K562 (cell line): Measurements from ENCODE around the gene C6orf47. TPM values are rescaled to one million over a fixed set of nuclear protein-coding genes. Genes with fewer than 3 reads are reported as not detected.

Source experiments
- AFF4 ChIP-seq: sonication (generic); formaldehyde crosslinking; IDR thresholded peaks from 2 replicates; pipeline ENCODE4 v1.8.0; 2023; ENCODE audit warnings: mild to moderate bottlenecking, missing genetic modification reagents
- BCL6 ChIP-seq: fragments of 250-450 bp; sonication (Bioruptor Pico); IDR thresholded peaks from 2 replicates; pipeline ENCODE4 v1.4.0; 2020
- ELF4 ChIP-seq: fragments of 450-650 bp; formaldehyde crosslinking; IDR thresholded peaks from 2 replicates; pipeline ENCODE4 v1.4.0; 2022; ENCODE audit warnings: missing genetic modification characterization
- FOXM1 ChIP-seq, 2 experiments: fragments of 450-650 bp in 1 of 2; sonication (generic) in 1 of 2; formaldehyde crosslinking in 1 of 2; IDR thresholded peaks; 2 replicates each; pipeline versions ENCODE4 v1.6.1 to v1.9.0; 2017 to 2022; ENCODE audit warnings: low read depth in 2 of 2, mild to moderate bottlenecking in 2 of 2, missing genetic modification reagents in 1 of 2, moderate library complexity in 1 of 2
- GATAD2B ChIP-seq: fragments of 450-650 bp; IDR thresholded peaks from 2 replicates; pipeline ENCODE4 v1.6.1; 2017; ENCODE audit warnings: mild to moderate bottlenecking, borderline replicate concordance
- GTF2E2 ChIP-seq: fragments of 200-800 bp; sonication (Bioruptor generic); IDR thresholded peaks from 2 replicates; pipeline ENCODE4 v1.6.1; 2016; ENCODE audit warnings: missing genetic modification characterization, missing compliant biosample characterization
- HDAC1 ChIP-seq, 2 experiments: fragments of 450-650 bp; IDR thresholded peaks; 2 replicates each; pipeline ENCODE4 v1.6.1; 2016 to 2017; ENCODE audit warnings: inconsistent platforms in 1 of 2, mild to moderate bottlenecking in 1 of 2, moderate library complexity in 1 of 2
- HDAC2 ChIP-seq: fragments of 450-650 bp; IDR thresholded peaks from 2 replicates; pipeline ENCODE4 v1.6.1; 2016; ENCODE audit warnings: mild to moderate bottlenecking
- HNRNPL ChIP-seq: fragments of 200-400 bp; formaldehyde crosslinking; IDR thresholded peaks from 2 replicates; pipeline ENCODE4 v1.6.1; 2017; ENCODE audit warnings: low read depth, mild to moderate bottlenecking, low read length
- KDM2B ChIP-seq: fragments of 250-450 bp; sonication (Bioruptor Pico); IDR thresholded peaks from 2 replicates; pipeline ENCODE4 v1.8.0; 2021; ENCODE audit warnings: mild to moderate bottlenecking, moderate library complexity
- MAFG ChIP-seq: fragments of 450-650 bp; conservative IDR thresholded peaks from 2 replicates; pipeline ENCODE4 v1.6.1; 2016; ENCODE audit warnings: missing genetic modification characterization, missing compliant biosample characterization
- MCM5 ChIP-seq: fragments of 450-650 bp; IDR thresholded peaks from 2 replicates; pipeline ENCODE4 v1.6.1; 2016; ENCODE audit warnings: low read depth
- NCOA6 ChIP-seq: fragments of 450-650 bp; IDR thresholded peaks from 2 replicates; pipeline ENCODE4 v1.6.1; 2017; ENCODE audit warnings: mild to moderate bottlenecking
- PTRF ChIP-seq: fragments of 450-650 bp; IDR thresholded peaks from 2 replicates; pipeline ENCODE4 v1.6.1; 2016; ENCODE audit warnings: mild to moderate bottlenecking, missing genetic modification characterization, missing compliant biosample characterization
- SMAD3 ChIP-seq: fragments of 450-650 bp; formaldehyde crosslinking; conservative IDR thresholded peaks from 2 replicates; pipeline ENCODE4 v1.4.0; 2020; ENCODE audit warnings: mild to moderate bottlenecking
- SOX6 ChIP-seq: fragments of 450-650 bp; IDR thresholded peaks from 2 replicates; pipeline ENCODE4 v1.6.1; 2014; ENCODE audit warnings: mild to moderate bottlenecking
- TRIM24 ChIP-seq, 2 experiments: fragments of 450-650 bp; IDR thresholded peaks; 2 replicates each; pipeline ENCODE4 v1.6.1; 2016
- XRCC4 ChIP-seq: IDR thresholded peaks from one replicate; pipeline ENCODE4 v1.6.1; 2011; ENCODE audit not compliant: insufficient read depth, insufficient read length; ENCODE audit errors: extremely low read depth
- YY1 ChIP-seq, 3 experiments: IDR thresholded peaks; 2 replicates each; pipeline ENCODE4 v1.6.1; 2011; ENCODE audit warnings: low read length in 2 of 3, mild to moderate bottlenecking in 2 of 3, moderate library complexity in 2 of 3, borderline replicate concordance in 1 of 3, control low read depth in 1 of 3, low read depth in 1 of 3; ENCODE audit not compliant: insufficient read depth in 3 of 3, insufficient replicate concordance in 2 of 3, control insufficient read depth in 1 of 3, insufficient read length in 1 of 3; ENCODE audit errors: extremely low read depth in 1 of 3
- ZNF232 ChIP-seq: sonication (generic); formaldehyde crosslinking; IDR thresholded peaks from 2 replicates; pipeline ENCODE4 v1.8.0; 2022; ENCODE audit warnings: mild to moderate bottlenecking, missing genetic modification reagents
- ZNF592 ChIP-seq: fragments of 450-650 bp; IDR thresholded peaks from 2 replicates; pipeline ENCODE4 v1.6.1; 2017; ENCODE audit warnings: antibody characterized with exemption, mild to moderate bottlenecking
- polyA plus RNA-seq, 8 experiments: library from polyadenylated mRNA; depleted of rRNA in 4 of 8; stranded (reverse) in 5 of 8; unstranded in 3 of 8; fragments of >200 nt; fragmentation: Nextera tagmentation in 2 of 8; fragmentation: Illumina TruSeq in 1 of 8; extraction: Ambion mirVana in 2 of 8; extraction: Trizol in 1 of 8; gene quantifications; 2 replicates each; pipeline versions ENCODE4 v1.2.1 to v1.2.3, GENCODE V29; 2011 to 2014; ENCODE audit warnings: inconsistent platforms in 1 of 8, missing spikeins in 1 of 8
- total RNA-seq, 7 experiments: library from RNA; depleted of rRNA in 6 of 7; stranded (reverse); fragments of >200 nt in 6 of 7; fragmentation: Illumina TruSeq in 2 of 7; extraction: Trizol in 2 of 7; gene quantifications; 2 replicates each; pipeline versions ENCODE4 v1.2.1 to v1.2.3, GENCODE V29; 2011 to 2021; ENCODE audit warnings: low replicate concordance in 1 of 7

C6orf47 gene
- total and polyA plus RNA-seq, 9 of the 15 experiments (the other 6 are each of a cell fraction or from before 2014, with no cell fraction given): 0.14 to 43.8 (median 27.0) TPM

- TF ChIP-seq KDM2B (CRISPR knock-in tag): no peak
- no peak for TF ChIP-seq XRCC4
- TF ChIP-seq PTRF (tag): no peak
- no peak for TF ChIP-seq BCL6
- no peak; the same call in 1 of the 2 replicates for TF ChIP-seq ZNF232 (CRISPR knock-in tag)
- TF ChIP-seq ELF4: peak; percentile 58; the same call in 1 of the 2 replicates
- TF ChIP-seq GATAD2B: no peak
- peak; percentile 80 for TF ChIP-seq SMAD3 (CRISPR knock-in tag)
- TF ChIP-seq MAFG (tag): no peak
- TF ChIP-seq HDAC1 (IDR thresholded peaks at IDR 0.05): 0 out of 4 replicates have a peak, but pooled peaks of 1 of the 2 experiments have one; percentile 74
- TF ChIP-seq HDAC2: peak; percentile 55; the same call in 1 of the 2 replicates
- TF ChIP-seq SOX6: no peak
- TF ChIP-seq FOXM1 (IDR thresholded peaks at IDR 0.05; ENCODE audit: low read depth): no peak
- TF ChIP-seq FOXM1 (CRISPR knock-in tag; IDR thresholded peaks at IDR 0.05; ENCODE audit: low read depth): no peak
- TF ChIP-seq AFF4 (CRISPR knock-in tag): peak; percentile 95
- no peak; the same call in 1 of the 2 replicates for TF ChIP-seq NCOA6
- peak; percentile 92 to 96 (median 92) for TF ChIP-seq YY1 (IDR thresholded peaks at IDR 0.05; ENCODE audit: borderline replicate concordance in 1 of 3, control insufficient read depth in 1 of 3, extremely low read depth in 1 of 3, insufficient read depth in 3 of 3, insufficient read length in 1 of 3, insufficient replicate concordance in 2 of 3, low read depth in 1 of 3, low read length in 2 of 3)
- TF ChIP-seq GTF2E2 (tag): peak; percentile 98
- no peak for TF ChIP-seq MCM5
- TF ChIP-seq ZNF592: no peak
- no peak for TF ChIP-seq HNRNPL
- TF ChIP-seq TRIM24 (IDR thresholded peaks at IDR 0.05): peak in 1 of 2 experiments; percentile 41; a peak in 1 of 4 replicates
These were observed 39.8 kb downstream of the C6orf47 start, which contains the start of gene PRRC2A (continued) for GRCh38 chr6:31620586-31621319.
